NK-92 (cell line): ENCODE measurements around the gene PRTG.
"Not testable (repeated sequence)": the region's sequence is repeated elsewhere in the genome, so short reads cannot be mapped to it uniquely, and the experiment has no call there.

ENCODE experiments used
- DNase-seq: peaks from one replicate; lab custom pipeline; 2025; ENCODE audit not compliant: unreplicated experiment; lab: John Stamatoyannopoulos, UW

PRTG gene

GRCh38 chr15:55649058-55649423, 93.9 kb downstream of the PRTG start:
- no peak for DNase-seq

- no peak for DNase-seq
Observed at GRCh38 chr15:55638764-55639163, 104.2 kb downstream of the PRTG start.

- no peak for DNase-seq
Observed at GRCh38 chr15:55637086-55637485, 105.9 kb downstream of the PRTG start.

- DNase-seq, result no peak
Observed at GRCh38 chr15:55633731-55634130, 109.2 kb downstream of the PRTG start.

- DNase-seq, result no peak
Observed at GRCh38 chr15:55632434-55632833, 110.5 kb downstream of the PRTG start.

GRCh38 chr15:55630858-55631257, 112.1 kb downstream of the PRTG start:
- no peak for DNase-seq

GRCh38 chr15:55628369-55628730, 114.6 kb downstream of the PRTG start:
- DNase-seq, result no peak

GRCh38 chr15:55627730-55628368, 115.1 kb downstream of the PRTG start:
- no peak for DNase-seq

- no peak for DNase-seq
Observed at GRCh38 chr15:55619783-55620182, 123.2 kb downstream of the PRTG start.

- no peak for DNase-seq
Observed at GRCh38 chr15:55618387-55618786, 124.6 kb downstream of the PRTG start.

- no peak for DNase-seq
Observed at GRCh38 chr15:55615445-55615844, 127.5 kb downstream of the PRTG start.

- no peak for DNase-seq
Observed at GRCh38 chr15:55613727-55614126, 129.2 kb downstream of the PRTG start.

- no peak for DNase-seq
Observed at GRCh38 chr15:55606214-55606613, 136.7 kb downstream of the PRTG start.

- DNase-seq, result no peak
Observed at GRCh38 chr15:55601374-55601773, 141.6 kb downstream of the PRTG start.

- no peak for DNase-seq
Observed at GRCh38 chr15:55599439-55599838, 143.5 kb downstream of the PRTG start.

GRCh38 chr15:55593019-55593418, 149.9 kb downstream of the PRTG start:
- DNase-seq, result not testable (repeated sequence)

- no peak for DNase-seq
Observed at GRCh38 chr15:55590788-55591187, 152.2 kb downstream of the PRTG start.

- DNase-seq, result no peak
Observed at GRCh38 chr15:55589287-55589686, 153.7 kb downstream of the PRTG start.

GRCh38 chr15:55588815-55589115, 154.2 kb downstream of the PRTG start:
- DNase-seq, result no peak

- no peak for DNase-seq
Observed at GRCh38 chr15:55588070-55588814, 154.7 kb downstream of the PRTG start, which contains the start of gene PYGO1. PYGO1 (minus strand) TSS chr15:55588345; CDS start chr15:55587883, 462 bp downstream.

GRCh38 chr15:55587321-55588069, 155.5 kb downstream of the PRTG start:
- no peak for DNase-seq

- no peak for DNase-seq
Observed at GRCh38 chr15:55586808-55587207, 156.1 kb downstream of the PRTG start.
